GM20431 (cell line): ENCODE data around the gene PRICKLE3.

Experiments used
- in situ Hi-C: fragments of 300-500 bp; cut with MseI, MboI; formaldehyde crosslinking; loops from one replicate; pipeline ENCODE4 v1.15.0; 2020; ENCODE audit warnings: low sequenced_read_pairs; ENCODE audit not compliant: unreplicated experiment

The PRICKLE3 gene

GRCh38 chrX:49186125-49187027 lies at the start of gene PRICKLE3:
Gene PRICKLE3 (minus strand): TSS chrX:49186373. CDS start chrX:49186297, 76 bp downstream.
- in situ Hi-C loops: no loop called here

- in situ Hi-C loops: no loop called here
These were observed 47.8 kb upstream of the PRICKLE3 start for GRCh38 chrX:49233887-49234555.

- in situ Hi-C loops: no loop called here
These were observed 47.0 kb upstream of the PRICKLE3 start, which contains the start of gene CACNA1F for GRCh38 chrX:49233176-49233575. Gene CACNA1F (minus strand): TSS chrX:49233340. CDS start chrX:49233309, 31 bp downstream.

- in situ Hi-C loops: no loop called here
These were observed 46.4 kb upstream of the PRICKLE3 start for GRCh38 chrX:49232525-49232924.

GRCh38 chrX:49231333-49232000 lies 45.3 kb upstream of the PRICKLE3 start:
- in situ Hi-C loops: no loop called here

GRCh38 chrX:49230500-49231232 lies 44.5 kb upstream of the PRICKLE3 start:
- in situ Hi-C loops: no loop called here

GRCh38 chrX:49228185-49228584 lies 42.0 kb upstream of the PRICKLE3 start:
- in situ Hi-C loops: no loop called here

- in situ Hi-C loops: no loop called here
These were observed 41.6 kb upstream of the PRICKLE3 start for GRCh38 chrX:49227726-49228125.

GRCh38 chrX:49226946-49227345 lies 40.8 kb upstream of the PRICKLE3 start:
- in situ Hi-C loops: no loop called here

- in situ Hi-C loops: no loop called here
These were observed 39.7 kb upstream of the PRICKLE3 start for GRCh38 chrX:49225858-49226257.

GRCh38 chrX:49221868-49222267 lies 35.7 kb upstream of the PRICKLE3 start:
- in situ Hi-C loops: no loop called here

GRCh38 chrX:49220100-49220499 lies 33.9 kb upstream of the PRICKLE3 start:
- in situ Hi-C loops: no loop called here

- in situ Hi-C loops: no loop called here
These were observed 28.9 kb upstream of the PRICKLE3 start for GRCh38 chrX:49214996-49215526.

- in situ Hi-C loops: no loop called here
These were observed 28.2 kb upstream of the PRICKLE3 start for GRCh38 chrX:49214416-49214815.

GRCh38 chrX:49212861-49213260 lies 26.7 kb upstream of the PRICKLE3 start:
- in situ Hi-C loops: no loop called here

- in situ Hi-C loops: no loop called here
These were observed 26.0 kb upstream of the PRICKLE3 start for GRCh38 chrX:49212209-49212608.

- in situ Hi-C loops: no loop called here
These were observed 24.9 kb upstream of the PRICKLE3 start for GRCh38 chrX:49211074-49211473.

GRCh38 chrX:49210406-49210805 lies 24.2 kb upstream of the PRICKLE3 start:
- in situ Hi-C loops: no loop called here

- in situ Hi-C loops: no loop called here
These were observed 23.5 kb upstream of the PRICKLE3 start for GRCh38 chrX:49209434-49210251.
